ENCODE measurements around the gene LAMA1.

GRCh38 chr18:7079231-7079630 lies 38.4 kb downstream of the LAMA1 start:
- no peak for TF ChIP-seq POLR2A (IDR thresholded peaks at IDR 0.05)
- no peak for TF ChIP-seq CTCF (IDR thresholded peaks at IDR 0.05)
